Esophagus squamous epithelium (tissue), 4 donors: Measurements from ENCODE around the gene GNG5.
"Not testable (repeated sequence)": the region's sequence is repeated elsewhere in the genome, so short reads cannot be mapped to it uniquely, and the experiment has no call there.

ENCODE experiments used
- CTCF ChIP-seq, 6 experiments: fragments of 450-650 bp in 4 of 6; fragments of 200-600 bp in 2 of 6; sonication (generic) in 2 of 6; IDR thresholded peaks; one replicate each; pipeline ENCODE4 v1.5.1; 2016 to 2019; ENCODE audit warnings: antibody characterized with exemption in 6 of 6, mild to moderate bottlenecking in 4 of 6, moderate library complexity in 4 of 6
- POLR2A ChIP-seq, 4 donors: fragments of 450-650 bp; IDR thresholded peaks; one replicate each; pipeline ENCODE4 v1.6.1; 2017; ENCODE audit warnings: antibody characterized with exemption in 4 of 4, mild to moderate bottlenecking in 4 of 4, moderate library complexity in 3 of 4

- not testable (repeated sequence) for TF ChIP-seq CTCF, POLR2A (IDR thresholded peaks at IDR 0.05)
These were observed 1.5 kb upstream of the GNG5 start for GRCh38 chr1:84507887-84508286.
